Heart right ventricle (tissue), 16 donors: ENCODE data around the gene ST8SIA6. TPM values are rescaled to one million over a fixed set of nuclear protein-coding genes. Genes with fewer than 3 reads are reported as not detected.
"Not testable (repeated sequence)": the region's sequence is repeated elsewhere in the genome, so short reads cannot be mapped to it uniquely, and the experiment has no call there.

Experiments used
- ATAC-seq, 8 donors: fragments of 200-7000 bp; cut with Tn5 transposase; one replicate each; pipeline ENCODE4 v1.9.1; 2020; ENCODE audit warnings: mild to moderate bottlenecking in 8 of 8, moderate library complexity in 8 of 8, moderate number of reproducible peaks in 1 of 8
- DNase-seq, 2 donors: peaks; one replicate each; pipeline ENCODE4 v3.0.0-alpha.2; 2020
- H3K27ac ChIP-seq, 10 donors: fragments of 200-600 bp; sonication (generic) in 2 of 10; one replicate each; pipeline versions ENCODE4 v1.5.0 to v1.8.0; 2020 to 2022; ENCODE audit warnings: mild to moderate bottlenecking in 3 of 10
- H3K27me3 ChIP-seq, 7 donors: fragments of 200-600 bp; one replicate each; pipeline ENCODE4 v1.8.0; 2021 to 2022; ENCODE audit warnings: mild to moderate bottlenecking in 2 of 7
- H3K36me3 ChIP-seq, 9 donors: fragments of 200-600 bp; sonication (generic) in 1 of 9; one replicate each; pipeline versions ENCODE4 v1.5.0 to v1.8.0; 2020 to 2022; ENCODE audit warnings: mild to moderate bottlenecking in 2 of 9
- H3K4me1 ChIP-seq, 9 donors: fragments of 200-600 bp; sonication (generic) in 1 of 9; one replicate each; pipeline versions ENCODE4 v1.5.0 to v1.8.0; 2020 to 2022; ENCODE audit warnings: mild to moderate bottlenecking in 4 of 9
- H3K4me3 ChIP-seq, 10 donors: fragments of 200-600 bp; sonication (generic) in 2 of 10; one replicate each; pipeline versions ENCODE4 v1.5.0 to v1.8.0; 2020 to 2022; ENCODE audit warnings: mild to moderate bottlenecking in 7 of 10, moderate library complexity in 2 of 10
- H3K9me3 ChIP-seq, 11 donors: fragments of 200-600 bp in 10 of 11; sonication (generic) in 2 of 11; one replicate each; pipeline versions ENCODE4 v1.5.0 to v1.8.0; 2013 to 2022; ENCODE audit warnings: mild to moderate bottlenecking in 2 of 11, control low read depth in 1 of 11, moderate library complexity in 1 of 11
- CTCF ChIP-seq, 9 donors: fragments of 200-600 bp; sonication (generic) in 2 of 9; IDR thresholded peaks; one replicate each; pipeline versions ENCODE4 v1.5.0 to v1.8.0; 2021 to 2022; ENCODE audit warnings: antibody characterized with exemption in 9 of 9, mild to moderate bottlenecking in 5 of 9, moderate library complexity in 1 of 9
- WGBS, 2 donors: extraction: QIAGEN DNeasy Blood & Tissue Kit; methylation state at CpG; one replicate each; pipeline ENCODE4 v1.1.7; 2013; ENCODE audit warnings: inconsistent platforms in 1 of 2; 5-methylcytosine and 5-hydroxymethylcytosine counted together
- intact Hi-C, 10 donors: fragments of 100-400 bp; cut with DNase I; formaldehyde crosslinking; loops; one replicate each; pipeline versions ENCODE4 v1.11.1 to v1.14.2; 2022
- long read RNA-seq, 3 donors: library from polyadenylated mRNA; unstranded; transcript quantifications; one replicate each; pipeline ENCODE4 v2.0.0, GENCODE V29; 2020 to 2021
- polyA plus RNA-seq, 2 donors: library from polyadenylated mRNA; stranded (reverse); fragments of 200-250 nt; gene quantifications; one replicate each; pipeline ENCODE4 v1.2.3, GENCODE V29; 2013
- total RNA-seq, 10 donors: library from RNA; stranded (reverse); fragmentation: NEBNext Ultra II Directional in 3 of 10; extraction: Animal tissue kit (Norgen Biotek cat#: 25700) in 3 of 10; gene quantifications; one replicate each; pipeline versions ENCODE4 v1.2.1 to v1.2.4, GENCODE V29; 2021 to 2023
- donor health status: Arrhythmogenic right ventricular cardiomyopathy.
- donor health status: ischemic (EF 13 %, LVEDD 7.1; RV severe dilation, severe dysfunction).
- donor health status: healthy with polysubstance abuse.
- donor health status: DM: no; HTN: yes; CAD: no.
- donor health status: DM: no; HTN: no; CAD: no.
- donor health status: ischemic (EF 25% LVEDD 6.9; RV normal size, moderate dysfunction).
- donor health status: ischemic (EF 25% LVEDD 5.7; RV mildly dilated, moderate dysfunction).
- donor health status: healthy.
- donor health status: DM: yes; HTN: yes; CAD: no.
- donor health status: Ischemic cardiomyopathy.
- donor health status: ischemic (EF 35%, LVEDD 5.7; RV mildly dilated, moderate dysfunction).
- donor health status: nonischemic (EF 11% LVEDD 7.7; RV severe dilation, severe dysfunction).
- donor health status: DM: yes; HTN: yes; CAD: no.
- donor health status: PGD.
- donor health status: ischemic (EF 29% LVEDD 5.4; RV normal size, mild dysfunction).
- donor health status: nonischemic (EF 23%, LVEDD 6.1; RV moderate dilation, normal function).

The ST8SIA6 gene
- total RNA-seq (10 to 100 TPM in 4 of 10 donors, 1 to 10 TPM in 6; 3.3 to 12.8 (median 8.9) TPM), polyA plus RNA-seq (1 to 10 TPM; 1.8 TPM)
- long read RNA-seq, donor 1, partial matches to known transcripts, result 0 of 8 reads
- long read RNA-seq, donor 1, other reads (novel, unspliced or antisense), result 5 of 8 reads
- long read RNA-seq, donor 2, partial matches to known transcripts, result 1 of 8 reads
- long read RNA-seq, donor 2, other reads (novel, unspliced or antisense), result 4 of 8 reads
- long read RNA-seq, donor 3, partial matches to known transcripts, result 1 of 9 reads
- long read RNA-seq, donor 3, other reads (novel, unspliced or antisense), result 8 of 9 reads

DNA sequence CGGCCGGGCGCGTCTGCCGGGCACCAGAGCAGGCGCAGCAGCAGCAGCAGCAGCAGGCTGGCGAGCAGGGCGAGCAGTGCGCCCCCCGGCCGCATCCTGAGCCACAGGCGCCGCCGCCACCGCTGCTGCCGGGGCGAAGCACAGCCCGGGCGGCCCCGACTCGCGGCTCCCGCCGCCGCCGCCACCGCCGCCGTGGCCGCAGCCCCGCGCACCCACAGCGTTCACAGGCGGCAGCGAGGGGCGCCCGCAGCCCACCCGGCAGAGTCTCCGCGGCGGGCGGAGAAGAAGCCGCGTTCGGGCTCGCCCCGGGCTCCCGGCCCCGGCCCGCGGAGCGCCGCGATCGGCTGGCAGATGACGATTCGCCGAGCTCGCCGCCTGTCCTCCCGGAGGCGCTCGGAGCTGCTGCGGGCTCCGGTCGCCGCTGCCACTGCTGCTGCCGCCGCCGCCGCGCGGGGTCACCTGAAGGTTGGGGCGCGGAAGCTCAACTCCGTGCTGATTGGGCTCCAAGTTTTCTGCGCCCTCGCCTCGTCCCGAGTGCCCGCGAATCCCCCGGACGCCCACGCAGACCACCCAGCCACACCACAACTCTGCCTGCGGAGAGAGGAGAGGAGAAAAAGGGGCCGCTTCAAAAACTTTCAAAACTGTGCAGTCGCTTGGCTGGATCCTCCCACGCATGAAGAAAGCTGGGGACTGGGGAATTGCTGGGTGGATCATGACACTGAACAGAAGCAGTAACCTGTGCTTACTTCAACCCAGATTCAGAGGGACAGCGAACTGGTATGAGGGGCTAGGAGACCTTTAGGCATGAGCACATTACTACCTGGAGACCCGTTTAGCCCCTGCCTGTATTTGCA is at the start of gene ST8SIA6:
Gene ST8SIA6, minus strand, starts transcription at position 435 of the 854 bp plus-strand sequence. Its CDS starts 340 bp downstream, at position 95.
- ATAC-seq (peak; percentile 66 to 84 (median 80)), DNase-seq (peak; percentile 34 to 64)
- peak within 1 kb of the TSS; percentile 68 to 89 (median 81) for H3K27ac ChIP-seq
- peaks cover 0 to 19% (median 6%) of the 10 kb centered on the region in 11 donors for H3K9me3 ChIP-seq
- intact Hi-C loops, result loop anchor here in 2 of 10 donors (10.0 kb wide), 1 partner anchor 130 kb away; no protein-coding TSS in a partner anchor
- peak in 2 of 9 donors; percentile 24 to 28 for TF ChIP-seq CTCF (IDR thresholded peaks at IDR 0.05)
- peaks cover 0 to 19% (median under 1%) of the 10 kb centered on the region in 9 donors for H3K36me3 ChIP-seq
- peak within 1 kb of the TSS; percentile 39 to 72 (median 61) for H3K4me3 ChIP-seq
- 3 to 4% methylated on average over 74 to 91 of the region's 91 CpGs for WGBS, 2 donors
- H3K27me3 ChIP-seq, result peaks cover 0 to 45% (median 13%) of the 10 kb centered on the region in 7 donors
- H3K4me1 ChIP-seq, result peaks cover 0 to 18% (median 8%) of the 10 kb centered on the region in 9 donors

- intact Hi-C loops, result no loop called here
- peaks cover 0 to 9% (median 0%) of the 10 kb centered on the region in 9 donors for H3K4me1 ChIP-seq
- H3K27ac ChIP-seq, result no peak overlapping the region
- no peaks in the 10 kb centered on the region for H3K27me3 ChIP-seq
- no peak for ATAC-seq
- no peaks in the 10 kb centered on the region for H3K9me3 ChIP-seq
- no peaks in the 10 kb centered on the region for H3K36me3 ChIP-seq
- DNase-seq, result no peak
- no peak for TF ChIP-seq CTCF (IDR thresholded peaks at IDR 0.05)
- 79 to 81% methylated on average over 7 of the region's 7 CpGs for WGBS, 2 donors
- H3K4me3 ChIP-seq, result no peak overlapping the region
Measured at GRCh38 chr10:17503795-17504194, 49.4 kb upstream of the ST8SIA6 start.

DNA sequence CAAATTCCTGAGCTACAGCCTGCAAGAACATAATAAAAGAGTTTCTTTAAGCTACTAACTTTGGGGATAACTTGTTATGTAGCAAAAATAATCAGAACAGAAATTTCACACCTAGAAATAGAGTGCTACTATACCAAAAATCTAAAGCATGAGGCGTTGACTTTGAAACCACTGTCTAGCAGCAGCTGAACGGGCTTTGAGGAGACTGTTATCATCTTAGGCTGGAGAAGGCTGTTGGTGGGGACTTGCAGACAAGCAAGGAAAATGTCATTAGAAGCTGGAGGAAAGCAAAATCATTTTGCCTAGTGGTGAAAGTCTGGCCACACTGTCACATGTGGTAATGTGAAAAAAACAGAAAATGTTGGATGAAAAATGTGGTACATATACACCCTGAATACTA is 48.4 kb upstream of the ST8SIA6 start:
- no peak overlapping the region for H3K27ac ChIP-seq
- DNase-seq (no peak), ATAC-seq (no peak)
- no peaks in the 10 kb centered on the region for H3K27me3 ChIP-seq
- 67 to 75% methylated on average over 2 of the region's 2 CpGs for WGBS, 2 donors
- H3K4me3 ChIP-seq, result no peak overlapping the region
- H3K36me3 ChIP-seq, result no peaks in the 10 kb centered on the region
- intact Hi-C loops, result no loop called here
- no peaks in the 10 kb centered on the region for H3K9me3 ChIP-seq
- H3K4me1 ChIP-seq, result peaks cover 0 to 9% (median 0%) of the 10 kb centered on the region in 9 donors
- no peak for TF ChIP-seq CTCF (IDR thresholded peaks at IDR 0.05)

GRCh38 chr10:17499014-17499413 is 44.6 kb upstream of the ST8SIA6 start:
- DNase-seq, result not testable (repeated sequence)

More at GRCh38 chr10:17499014-17499413, 44.6 kb upstream of the ST8SIA6 start:
- 96% methylated on average over 5 of the region's 5 CpGs for WGBS, 2 donors
- ATAC-seq, H3K27ac ChIP-seq, intact Hi-C loops, H3K27me3 ChIP-seq, H3K4me1 ChIP-seq, H3K9me3 ChIP-seq, H3K4me3 ChIP-seq, H3K36me3 ChIP-seq: not testable (repeated sequence)
